Gastroesophageal sphincter (tissue), 3 donors: ENCODE results near the gene WHAMM.

Experiments used
- CTCF ChIP-seq, 4 experiments: fragments of 200-600 bp in 2 of 4; fragments of 450-650 bp in 2 of 4; sonication (generic) in 1 of 4; IDR thresholded peaks; one replicate each; pipeline ENCODE4 v1.5.1; 2017 to 2019; ENCODE audit warnings: antibody characterized with exemption in 4 of 4, mild to moderate bottlenecking in 2 of 4, moderate library complexity in 2 of 4
- POLR2A ChIP-seq, 2 donors: fragments of 450-650 bp; IDR thresholded peaks; one replicate each; pipeline ENCODE4 v1.6.1; 2017; ENCODE audit warnings: antibody characterized with exemption in 2 of 2, mild to moderate bottlenecking in 2 of 2, moderate library complexity in 1 of 2
- POLR2AphosphoS5 ChIP-seq: sonication (generic); formaldehyde crosslinking; IDR thresholded peaks from one replicate; pipeline ENCODE4 v1.6.1; 2017; ENCODE audit warnings: antibody characterized with exemption

GRCh38 chr15:82881747-82882146 is 72.3 kb downstream of the WHAMM start:
- TF ChIP-seq POLR2A (IDR thresholded peaks at IDR 0.05) (no peak), CTCF (IDR thresholded peaks at IDR 0.05) (no peak), POLR2AphosphoS5 (no peak)
